Thoracic aorta (tissue), 2 donors: Measurements from ENCODE around the gene ATP2B1. TPM values are rescaled to one million over a fixed set of nuclear protein-coding genes. Genes with fewer than 3 reads are reported as not detected.

Experiments used
- ATAC-seq: fragments of 150-250 bp; one replicate; pipeline ENCODE4 v1.8.0; 2017; ENCODE audit warnings: low read depth; ENCODE audit not compliant: insufficient number of reproducible peaks, low FRiP score
- DNase-seq: peaks from one replicate; pipeline ENCODE4 v3.0.0-alpha.2; 2020; ENCODE audit warnings: low spot score
- H3K27ac ChIP-seq, 2 donors: fragments of 200-600 bp; sonication (generic); 1 replicate in 1 of 2; 2 replicates in 1 of 2; pipeline ENCODE4 v1.5.1; 2016; ENCODE audit warnings: mild to moderate bottlenecking in 2 of 2, moderate library complexity in 2 of 2
- H3K27me3 ChIP-seq: fragments of 200-600 bp; sonication (generic); replicated peaks from 2 replicates; pipeline ENCODE4 v1.6.0; 2016; ENCODE audit warnings: mild to moderate bottlenecking; ENCODE audit not compliant: insufficient read depth
- H3K36me3 ChIP-seq: fragments of 200-600 bp; sonication (generic); one replicate; pipeline ENCODE4 v1.5.1; 2016
- H3K4me1 ChIP-seq, 2 donors: fragments of 200-600 bp; sonication (generic); 1 replicate in 1 of 2; 2 replicates in 1 of 2; pipeline versions ENCODE4 v1.5.1 to v1.6.0; 2016; ENCODE audit warnings: low read depth in 2 of 2, mild to moderate bottlenecking in 1 of 2; ENCODE audit not compliant: control insufficient read depth in 1 of 2
- H3K4me3 ChIP-seq: fragments of 200-600 bp; sonication (generic); 2 replicates; pipeline ENCODE4 v1.5.1; 2016; ENCODE audit warnings: mild to moderate bottlenecking
- H3K9me3 ChIP-seq: fragments of 200-600 bp; sonication (generic); 2 replicates; pipeline ENCODE4 v1.5.1; 2016
- total RNA-seq, 2 donors: library from RNA; depleted of rRNA; stranded (reverse); fragments of >200 nt; gene quantifications; one replicate each; pipeline versions ENCODE4 v1.1.0 to v1.2.3, GENCODE V29; 2016
- TF ChIP-seq, protein P1 (sequence below): fragments of 200-600 bp; sonication (generic); IDR thresholded peaks from one replicate; pipeline ENCODE4 v1.5.1; 2019; ENCODE audit warnings: antibody characterized with exemption

ATP2B1 gene
- total RNA-seq, 2 donors from 2014 or later = 17.7 to 21.2 TPM

DNA sequence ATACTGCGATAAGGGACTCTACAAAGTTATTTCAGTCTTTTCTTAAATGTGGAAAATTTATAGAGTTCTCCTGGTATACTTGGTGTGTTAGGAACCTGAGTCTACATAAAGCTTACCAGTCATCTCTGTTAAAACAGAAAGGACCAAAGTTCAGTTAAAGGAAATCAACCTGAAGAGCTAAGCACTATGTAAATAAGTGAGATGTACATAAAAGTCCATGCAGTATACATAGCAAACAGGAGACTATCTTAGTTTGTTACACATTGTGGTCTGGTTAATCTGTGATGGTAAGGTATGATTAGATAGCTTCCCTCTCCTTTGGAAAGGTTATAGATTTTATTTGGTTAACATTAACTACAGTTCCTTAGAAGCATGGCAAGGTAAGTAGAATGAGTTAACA is 75.9 kb downstream of the ATP2B1 start:
- Histone ChIP-seq H3K4me1 (peaks cover 0 to 4% of the 10 kb centered on the region in 2 donors), H3K4me3 (no peak overlapping the region), H3K9me3 (no peaks in the 10 kb centered on the region), H3K27ac (no peak overlapping the region), H3K36me3 (no peaks in the 10 kb centered on the region), H3K27me3 (no peaks in the 10 kb centered on the region)
- DNase-seq (no peak), ATAC-seq (no peak)
- TF ChIP-seq, protein P1, sequence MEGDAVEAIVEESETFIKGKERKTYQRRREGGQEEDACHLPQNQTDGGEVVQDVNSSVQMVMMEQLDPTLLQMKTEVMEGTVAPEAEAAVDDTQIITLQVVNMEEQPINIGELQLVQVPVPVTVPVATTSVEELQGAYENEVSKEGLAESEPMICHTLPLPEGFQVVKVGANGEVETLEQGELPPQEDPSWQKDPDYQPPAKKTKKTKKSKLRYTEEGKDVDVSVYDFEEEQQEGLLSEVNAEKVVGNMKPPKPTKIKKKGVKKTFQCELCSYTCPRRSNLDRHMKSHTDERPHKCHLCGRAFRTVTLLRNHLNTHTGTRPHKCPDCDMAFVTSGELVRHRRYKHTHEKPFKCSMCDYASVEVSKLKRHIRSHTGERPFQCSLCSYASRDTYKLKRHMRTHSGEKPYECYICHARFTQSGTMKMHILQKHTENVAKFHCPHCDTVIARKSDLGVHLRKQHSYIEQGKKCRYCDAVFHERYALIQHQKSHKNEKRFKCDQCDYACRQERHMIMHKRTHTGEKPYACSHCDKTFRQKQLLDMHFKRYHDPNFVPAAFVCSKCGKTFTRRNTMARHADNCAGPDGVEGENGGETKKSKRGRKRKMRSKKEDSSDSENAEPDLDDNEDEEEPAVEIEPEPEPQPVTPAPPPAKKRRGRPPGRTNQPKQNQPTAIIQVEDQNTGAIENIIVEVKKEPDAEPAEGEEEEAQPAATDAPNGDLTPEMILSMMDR = no peak

DNA sequence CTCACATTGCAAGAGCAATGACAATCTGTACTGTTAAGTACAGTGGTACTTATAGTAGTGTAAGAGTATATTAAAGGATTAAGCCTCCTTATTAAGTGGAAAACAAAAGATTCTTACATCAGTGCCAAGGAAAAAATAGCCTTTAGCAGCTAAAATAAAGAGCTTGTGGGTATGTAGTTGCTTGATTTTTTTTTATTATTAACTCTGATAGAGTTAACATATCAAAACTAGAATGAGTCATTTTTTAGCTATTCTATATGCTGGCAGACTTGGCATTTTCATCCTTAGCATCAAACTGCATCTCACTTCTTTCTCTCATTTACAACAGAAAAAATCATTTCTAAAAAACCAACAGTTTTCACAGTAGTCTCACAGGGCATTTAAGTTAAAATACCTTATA is 86.5 kb downstream of the ATP2B1 start:
- no peaks in the 10 kb centered on the region for H3K36me3 ChIP-seq
- no peak for DNase-seq
- TF ChIP-seq, protein P1 = no peak

GRCh38 chr12:89621521-89621920 is 87.1 kb downstream of the ATP2B1 start:
- no peaks in the 10 kb centered on the region for H3K4me1 ChIP-seq
- no peaks in the 10 kb centered on the region for H3K27me3 ChIP-seq
- no peaks in the 10 kb centered on the region for H3K36me3 ChIP-seq
- no peaks in the 10 kb centered on the region for H3K9me3 ChIP-seq
- DNase-seq = no peak
- TF ChIP-seq, protein P1 = no peak
- no peak overlapping the region for H3K27ac ChIP-seq
- ATAC-seq = no peak
- H3K4me3 ChIP-seq = no peak overlapping the region

More for the DNA sequence above, 86.5 kb downstream of the ATP2B1 start:
- Histone ChIP-seq H3K27ac (no peak overlapping the region), H3K27me3 (no peaks in the 10 kb centered on the region), H3K4me1 (no peaks in the 10 kb centered on the region), H3K4me3 (no peak overlapping the region), H3K9me3 (no peaks in the 10 kb centered on the region)
- no peak for ATAC-seq

- DNase-seq = no peak
Measured at GRCh38 chr12:89619764-89620163, 88.9 kb downstream of the ATP2B1 start.

GRCh38 chr12:89618113-89618862 is 90.3 kb downstream of the ATP2B1 start:
- Histone ChIP-seq H3K27me3 (no peaks in the 10 kb centered on the region), H3K4me3 (no peak overlapping the region), H3K36me3 (no peaks in the 10 kb centered on the region), H3K27ac (no peak overlapping the region), H3K4me1 (no peaks in the 10 kb centered on the region), H3K9me3 (no peaks in the 10 kb centered on the region)
- TF ChIP-seq, protein P1 = no peak
- ATAC-seq (no peak), DNase-seq (no peak)

More at GRCh38 chr12:89619764-89620163, 88.9 kb downstream of the ATP2B1 start:
- H3K27ac ChIP-seq = no peak overlapping the region
- TF ChIP-seq, protein P1 = no peak
- H3K36me3 ChIP-seq = no peaks in the 10 kb centered on the region
- no peaks in the 10 kb centered on the region for H3K9me3 ChIP-seq
- H3K4me1 ChIP-seq = no peaks in the 10 kb centered on the region
- H3K27me3 ChIP-seq = no peaks in the 10 kb centered on the region
- no peak overlapping the region for H3K4me3 ChIP-seq
- ATAC-seq = no peak
